ENCODE data around the gene RXRA.

Gene RXRA

DNA sequence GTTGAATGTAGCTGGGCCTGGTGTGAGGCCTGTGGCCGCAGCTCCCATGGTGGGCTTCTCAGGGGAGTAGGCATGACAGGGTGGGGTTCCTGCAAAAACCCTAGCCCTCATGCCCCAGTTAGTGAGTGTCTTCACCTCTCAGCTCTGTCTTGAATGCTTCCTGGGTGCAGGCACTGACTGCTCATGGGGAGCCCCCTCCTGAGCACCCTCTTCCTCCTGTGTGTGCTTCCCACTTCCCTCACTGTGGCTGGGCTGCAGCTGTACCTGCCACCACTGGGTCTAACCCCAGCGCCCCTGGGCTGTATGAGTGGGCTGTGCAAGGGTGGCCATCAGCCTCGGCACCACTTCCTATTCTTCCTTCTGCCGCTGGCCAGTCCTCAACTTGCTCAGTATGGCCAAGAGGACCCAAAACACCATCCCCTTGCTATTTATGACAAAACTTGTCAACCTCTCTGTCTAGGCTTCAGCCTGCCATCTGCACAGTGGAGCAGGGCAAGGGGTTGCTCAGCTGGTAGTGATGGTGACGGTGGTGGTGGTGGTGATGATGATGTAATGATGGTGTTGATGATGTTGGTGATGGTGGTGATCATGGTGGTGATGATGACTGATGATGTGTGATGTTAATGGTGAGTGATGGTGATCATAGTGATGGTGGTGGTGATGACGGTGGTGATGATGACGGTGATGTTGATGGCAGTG lies 67.5 kb downstream of the RXRA start:
- H3F3A ChIP-seq (ENCODE audit: insufficient read depth, low read length) = no peaks in the 10 kb centered on the region
- H3K4me3 ChIP-seq (ENCODE audit: low read depth, low read length, poor library complexity, severe bottlenecking) = no peak overlapping the region
- no peak overlapping the region for H3K27ac ChIP-seq (ENCODE audit: low read depth, low read length, poor library complexity, severe bottlenecking)
- H3K9ac ChIP-seq (ENCODE audit: low read length) = no peak overlapping the region
- no peaks in the 10 kb centered on the region for H3K79me2 ChIP-seq (ENCODE audit: insufficient read depth, low read length)
- H2AFZ ChIP-seq (ENCODE audit: low read length) = no peak overlapping the region
- no peaks in the 10 kb centered on the region for H4K20me1 ChIP-seq (ENCODE audit: insufficient read depth, low read length)
- no peak for TF ChIP-seq EZH2 (IDR thresholded peaks at IDR 0.05; ENCODE audit: borderline replicate concordance, low read length)
- TF ChIP-seq, protein P1, sequence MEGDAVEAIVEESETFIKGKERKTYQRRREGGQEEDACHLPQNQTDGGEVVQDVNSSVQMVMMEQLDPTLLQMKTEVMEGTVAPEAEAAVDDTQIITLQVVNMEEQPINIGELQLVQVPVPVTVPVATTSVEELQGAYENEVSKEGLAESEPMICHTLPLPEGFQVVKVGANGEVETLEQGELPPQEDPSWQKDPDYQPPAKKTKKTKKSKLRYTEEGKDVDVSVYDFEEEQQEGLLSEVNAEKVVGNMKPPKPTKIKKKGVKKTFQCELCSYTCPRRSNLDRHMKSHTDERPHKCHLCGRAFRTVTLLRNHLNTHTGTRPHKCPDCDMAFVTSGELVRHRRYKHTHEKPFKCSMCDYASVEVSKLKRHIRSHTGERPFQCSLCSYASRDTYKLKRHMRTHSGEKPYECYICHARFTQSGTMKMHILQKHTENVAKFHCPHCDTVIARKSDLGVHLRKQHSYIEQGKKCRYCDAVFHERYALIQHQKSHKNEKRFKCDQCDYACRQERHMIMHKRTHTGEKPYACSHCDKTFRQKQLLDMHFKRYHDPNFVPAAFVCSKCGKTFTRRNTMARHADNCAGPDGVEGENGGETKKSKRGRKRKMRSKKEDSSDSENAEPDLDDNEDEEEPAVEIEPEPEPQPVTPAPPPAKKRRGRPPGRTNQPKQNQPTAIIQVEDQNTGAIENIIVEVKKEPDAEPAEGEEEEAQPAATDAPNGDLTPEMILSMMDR (IDR thresholded peaks at IDR 0.05; ENCODE audit: low read length) = no peak
- H3K27me3 ChIP-seq (ENCODE audit: insufficient read depth, low read length) = peaks cover 11% of the 10 kb centered on the region
- H3K4me1 ChIP-seq (ENCODE audit: insufficient read depth, low read length, severe bottlenecking) = no peaks in the 10 kb centered on the region
- H3K9me2 ChIP-seq (ENCODE audit: low read depth, low read length) = no peaks in the 10 kb centered on the region
- H3K4me2 ChIP-seq (ENCODE audit: low read length) = no peak overlapping the region
- H3K9me3 ChIP-seq (ENCODE audit: low read length) = 0 out of 2 replicates have a peak, but pooled peaks cover under 1% of the 10 kb centered on the region
- no peaks in the 10 kb centered on the region for H3K36me3 ChIP-seq (ENCODE audit: insufficient read depth, low read length)

GRCh38 chr9:134395002-134395517 lies 68.8 kb downstream of the RXRA start:
- H3K9ac ChIP-seq (ENCODE audit: low read length) = no peak overlapping the region
- no peaks in the 10 kb centered on the region for H4K20me1 ChIP-seq (ENCODE audit: insufficient read depth, low read length)
- no peak overlapping the region for H3K4me2 ChIP-seq (ENCODE audit: low read length)
- H3K9me3 ChIP-seq (ENCODE audit: low read length) = peaks cover 8% of the 10 kb centered on the region
- peaks cover 11% of the 10 kb centered on the region for H3K27me3 ChIP-seq (ENCODE audit: insufficient read depth, low read length)
- H3F3A ChIP-seq (ENCODE audit: insufficient read depth, low read length) = no peaks in the 10 kb centered on the region
- H3K4me3 ChIP-seq (ENCODE audit: low read depth, low read length, poor library complexity, severe bottlenecking) = no peak overlapping the region
- no peak overlapping the region for H3K27ac ChIP-seq (ENCODE audit: low read depth, low read length, poor library complexity, severe bottlenecking)
- no peak overlapping the region for H2AFZ ChIP-seq (ENCODE audit: low read length)
- no peaks in the 10 kb centered on the region for H3K4me1 ChIP-seq (ENCODE audit: insufficient read depth, low read length, severe bottlenecking)
- H3K79me2 ChIP-seq (ENCODE audit: insufficient read depth, low read length) = no peaks in the 10 kb centered on the region
- no peaks in the 10 kb centered on the region for H3K9me2 ChIP-seq (ENCODE audit: low read depth, low read length)
- no peak for TF ChIP-seq EZH2 (IDR thresholded peaks at IDR 0.05; ENCODE audit: borderline replicate concordance, low read length)
- TF ChIP-seq, protein P1 (IDR thresholded peaks at IDR 0.05; ENCODE audit: low read length) = no peak
- no peaks in the 10 kb centered on the region for H3K36me3 ChIP-seq (ENCODE audit: insufficient read depth, low read length)

- Histone ChIP-seq H3K4me1 (ENCODE audit: insufficient read depth, low read length, severe bottlenecking) (no peaks in the 10 kb centered on the region), H2AFZ (ENCODE audit: low read length) (no peak overlapping the region), H3K9me3 (ENCODE audit: low read length) (peaks cover 8% of the 10 kb centered on the region), H3K9ac (ENCODE audit: low read length) (no peak overlapping the region), H3K27ac (ENCODE audit: low read depth, low read length, poor library complexity, severe bottlenecking) (no peak overlapping the region), H3F3A (ENCODE audit: insufficient read depth, low read length) (no peaks in the 10 kb centered on the region), H3K27me3 (ENCODE audit: insufficient read depth, low read length) (peaks cover 8% of the 10 kb centered on the region), H3K4me2 (ENCODE audit: low read length) (no peak overlapping the region), H3K79me2 (ENCODE audit: insufficient read depth, low read length) (no peaks in the 10 kb centered on the region), H3K36me3 (ENCODE audit: insufficient read depth, low read length) (no peaks in the 10 kb centered on the region), H3K9me2 (ENCODE audit: low read depth, low read length) (no peaks in the 10 kb centered on the region), H4K20me1 (ENCODE audit: insufficient read depth, low read length) (no peaks in the 10 kb centered on the region), H3K4me3 (ENCODE audit: low read depth, low read length, poor library complexity, severe bottlenecking) (no peak overlapping the region)
- TF ChIP-seq, protein P1 (IDR thresholded peaks at IDR 0.05; ENCODE audit: low read length) = no peak
- no peak for TF ChIP-seq EZH2 (IDR thresholded peaks at IDR 0.05; ENCODE audit: borderline replicate concordance, low read length)
Measured at GRCh38 chr9:134395737-134396257, 69.5 kb downstream of the RXRA start.
